Measurements from ENCODE around the gene ZNF74.

- TF ChIP-seq CTCF (IDR thresholded peaks at IDR 0.05) = no peak
- no peak for TF ChIP-seq POLR2A (IDR thresholded peaks at IDR 0.05)
Observed at GRCh38 chr22:20450551-20450906, 56.6 kb downstream of the ZNF74 start.
